Neural progenitor cell (in vitro differentiated cells): ENCODE results near the gene WIPF2. TPM values are rescaled to one million over a fixed set of nuclear protein-coding genes. Genes with fewer than 3 reads are reported as not detected.

Source experiments
- DNase-seq: peaks from one replicate; pipeline ENCODE4 v3.0.0-alpha.2; 2016; ENCODE audit warnings: low spot score
- H2AFZ ChIP-seq: fragments of 200-600 bp; sonication (generic); replicated peaks from 2 replicates; pipeline ENCODE4 v1.6.1; 2016; ENCODE audit warnings: antibody characterized with exemption
- H3F3A ChIP-seq: fragments of 200-600 bp; sonication (generic); 2 replicates; pipeline ENCODE4 v1.6.1; 2016; ENCODE audit warnings: antibody characterized with exemption, low read depth
- H3K27ac ChIP-seq: fragments of 200-600 bp; sonication (generic); 2 replicates; pipeline ENCODE4 v1.5.1; 2016; ENCODE audit warnings: mild to moderate bottlenecking
- H3K27me3 ChIP-seq: fragments of 200-600 bp; sonication (generic); 2 replicates; pipeline ENCODE4 v1.6.1; 2016; ENCODE audit warnings: mild to moderate bottlenecking, moderate library complexity
- H3K36me3 ChIP-seq: fragments of 200-600 bp; sonication (generic); 2 replicates; pipeline ENCODE4 v1.5.1; 2016
- H3K4me1 ChIP-seq: fragments of 200-600 bp; sonication (generic); 2 replicates; pipeline ENCODE4 v1.6.1; 2016; ENCODE audit warnings: mixed run types
- H3K4me2 ChIP-seq: fragments of 200-600 bp; sonication (generic); 2 replicates; pipeline ENCODE4 v1.6.1; 2016
- H3K4me3 ChIP-seq: fragments of 200-600 bp; sonication (generic); 2 replicates; pipeline ENCODE4 v1.5.1; 2016
- H3K79me2 ChIP-seq: fragments of 200-600 bp; sonication (generic); 2 replicates; pipeline ENCODE4 v1.6.1; 2016; ENCODE audit warnings: low read depth
- H3K9ac ChIP-seq: fragments of 200-600 bp; sonication (generic); 2 replicates; pipeline ENCODE4 v1.6.1; 2016
- H3K9me3 ChIP-seq: fragments of 200-600 bp; sonication (generic); 2 replicates; pipeline ENCODE4 v1.5.1; 2016; ENCODE audit warnings: low read depth
- H4K20me1 ChIP-seq: fragments of 200-600 bp; sonication (generic); 2 replicates; pipeline ENCODE4 v1.6.1; 2016; ENCODE audit warnings: low read depth
- H3K27ac Mint-ChIP-seq: 3 replicates; pipeline ENCODE4 v1.8.0; 2021; ENCODE audit warnings: mixed read lengths
- H3K27me3 Mint-ChIP-seq: 2 replicates; pipeline ENCODE4 v1.8.0; 2022; ENCODE audit warnings: low read depth, mild to moderate bottlenecking, inconsistent platforms, moderate library complexity, mixed read lengths; ENCODE audit not compliant: insufficient read depth
- H3K36me3 Mint-ChIP-seq: 3 replicates; pipeline ENCODE4 v1.8.0; 2021; ENCODE audit warnings: mixed read lengths
- H3K4me1 Mint-ChIP-seq: 3 replicates; pipeline ENCODE4 v1.8.0; 2021; ENCODE audit warnings: mixed read lengths
- H3K4me3 Mint-ChIP-seq: 3 replicates; pipeline ENCODE4 v1.8.0; 2021; ENCODE audit warnings: mild to moderate bottlenecking, moderate library complexity, mixed read lengths
- H3K9me3 Mint-ChIP-seq: 3 replicates; pipeline ENCODE4 v1.8.0; 2020; ENCODE audit warnings: mixed read lengths
- CTCF ChIP-seq: fragments of 200-600 bp; sonication (generic); IDR thresholded peaks from 2 replicates; pipeline ENCODE4 v1.5.1; 2017; ENCODE audit warnings: antibody characterized with exemption, mild to moderate bottlenecking
- EZH2 ChIP-seq: fragments of 200-600 bp; sonication (generic); IDR thresholded peaks from 2 replicates; pipeline ENCODE4 v1.6.1; 2017; ENCODE audit warnings: antibody characterized with exemption, mild to moderate bottlenecking, moderate library complexity
- EZH2phosphoT487 ChIP-seq: fragments of 200-600 bp; sonication (generic); IDR thresholded peaks from 2 replicates; pipeline ENCODE4 v1.6.1; 2017; ENCODE audit warnings: antibody characterized with exemption
- microRNA-seq: library from miRNA; unstranded; fragments of <30 nt; microRNA quantifications from one replicate; pipeline ENCODE4, GENCODE V29; 2016
- small RNA-seq: library from RNA; depleted of rRNA; stranded (forward); fragments of <200 nt; gene quantifications from one replicate; pipeline ENCODE3, GENCODE V24; 2015
- total RNA-seq: library from RNA; depleted of rRNA; stranded (reverse); fragments of >200 nt; gene quantifications from 2 replicates; pipeline ENCODE4 v1.2.3, GENCODE V29; 2015; ENCODE audit warnings: low replicate concordance

The WIPF2 gene
- total RNA-seq, 1 donor from 2014 or later, result 6.8 TPM

- Mint-ChIP-seq H3K4me1 (peaks cover 16% of the 10 kb centered on the region), H3K27me3 (no peaks in the 10 kb centered on the region), H3K27ac (no peak overlapping the region), H3K36me3 (peaks cover 3% of the 10 kb centered on the region), H3K4me3 (no peak overlapping the region), H3K9me3 (no peaks in the 10 kb centered on the region)
- Histone ChIP-seq H3K79me2 (peaks cover 6% of the 10 kb centered on the region), H3K4me2 (no peak overlapping the region), H3K36me3 (no peaks in the 10 kb centered on the region), H3K9me3 (no peaks in the 10 kb centered on the region), H3K27ac (no peak overlapping the region), H2AFZ (no peak overlapping the region), H3K4me1 (peaks cover 8% of the 10 kb centered on the region), H3K9ac (no peak overlapping the region), H3K27me3 (no peaks in the 10 kb centered on the region), H3F3A (no peaks in the 10 kb centered on the region), H4K20me1 (peaks cover 58% of the 10 kb centered on the region), H3K4me3 (no peak overlapping the region)
- DNase-seq, result no peak
- TF ChIP-seq CTCF, result no peak
- TF ChIP-seq EZH2phosphoT487, result no peak
- no peak for TF ChIP-seq EZH2
Measured at GRCh38 chr17:40330850-40331470, 111.9 kb downstream of the WIPF2 start.

GRCh38 chr17:40331743-40332641, 112.9 kb downstream of the WIPF2 start:
- Mint-ChIP-seq H3K36me3 (peaks cover 3% of the 10 kb centered on the region), H3K9me3 (no peaks in the 10 kb centered on the region), H3K4me3 (no peak overlapping the region), H3K27me3 (no peaks in the 10 kb centered on the region), H3K4me1 (peaks cover 12% of the 10 kb centered on the region), H3K27ac (no peak overlapping the region)
- H3K79me2 ChIP-seq, result peaks cover 6% of the 10 kb centered on the region
- TF ChIP-seq EZH2 (no peak), EZH2phosphoT487 (no peak), CTCF (no peak)
- H3K4me1 ChIP-seq, result peaks cover 8% of the 10 kb centered on the region
- no peak for DNase-seq
- H3K27ac ChIP-seq, result no peak overlapping the region
- no peaks in the 10 kb centered on the region for H3K27me3 ChIP-seq
- no peak overlapping the region for H3K9ac ChIP-seq
- no peaks in the 10 kb centered on the region for H3K9me3 ChIP-seq
- H3K4me2 ChIP-seq, result no peak overlapping the region
- H4K20me1 ChIP-seq, result peaks cover 59% of the 10 kb centered on the region
- H3K4me3 ChIP-seq, result no peak overlapping the region
- H2AFZ ChIP-seq, result no peak overlapping the region
- no peaks in the 10 kb centered on the region for H3F3A ChIP-seq
- H3K36me3 ChIP-seq, result no peaks in the 10 kb centered on the region

Small RNAs within 50 kb of the gene (microRNA-seq; reads per million reads assigned to microRNA genes)
- not detected for gene MIR6867

Small RNAs within 50 kb of the gene (small RNA-seq; reads per million reads assigned to genes)
- not detected for gene MIR6867

Other genes starting within 250 kb of the WIPF2 start
- 71.6 and 131 TPM in 2 replicates for gene PSMD3, start 238.5 kb upstream of the WIPF2 start, total RNA-seq
- gene CSF3, start 203.9 kb upstream of the WIPF2 start, total RNA-seq, result not detected in 2 replicates
- gene MED24, start 164.9 kb upstream of the WIPF2 start, total RNA-seq, result 64.3 and 109 TPM in 2 replicates
- 14.5 and 20.8 TPM in 2 replicates for gene THRA, start 156.3 kb upstream of the WIPF2 start, total RNA-seq
- gene NR1D1, start 118.7 kb upstream of the WIPF2 start, total RNA-seq, result 0.24 and 0.87 TPM in 2 replicates
- 144 and 190 TPM in 2 replicates for gene MSL1, start 97.3 kb upstream of the WIPF2 start, total RNA-seq
- gene CASC3, start 78.8 kb upstream of the WIPF2 start, total RNA-seq, result 64.0 and 68.9 TPM in 2 replicates
- gene RAPGEFL1, start 41.8 kb upstream of the WIPF2 start, total RNA-seq, result 6.8 and 8.3 TPM in 2 replicates
- 54.6 and 65.3 TPM in 2 replicates for gene CDC6, start 68.6 kb downstream of the WIPF2 start, total RNA-seq
- 9.0 and 9.4 TPM in 2 replicates for gene RARA, start 89.9 kb downstream of the WIPF2 start, total RNA-seq
- not detected in 2 replicates for gene GJD3, start 145.4 kb downstream of the WIPF2 start, total RNA-seq
- 566 and 968 TPM in 2 replicates for gene TOP2A, start 198.6 kb downstream of the WIPF2 start, total RNA-seq
- 14.4 and 20.3 TPM in 2 replicates for gene IGFBP4, start 224.1 kb downstream of the WIPF2 start, total RNA-seq